HG03039 (cell line): Measurements from ENCODE around the gene SYNJ1.
"Not testable (repeated sequence)": the region's sequence is repeated elsewhere in the genome, so short reads cannot be mapped to it uniquely, and the experiment has no call there.

Experiments
- ATAC-seq: cut with Tn5 transposase; IDR thresholded peaks from one replicate; pipeline ENCODE4 v1.9.1; 2021; ENCODE audit warnings: mild to moderate bottlenecking, moderate library complexity; ENCODE audit not compliant: unreplicated experiment

SYNJ1 gene

DNA sequence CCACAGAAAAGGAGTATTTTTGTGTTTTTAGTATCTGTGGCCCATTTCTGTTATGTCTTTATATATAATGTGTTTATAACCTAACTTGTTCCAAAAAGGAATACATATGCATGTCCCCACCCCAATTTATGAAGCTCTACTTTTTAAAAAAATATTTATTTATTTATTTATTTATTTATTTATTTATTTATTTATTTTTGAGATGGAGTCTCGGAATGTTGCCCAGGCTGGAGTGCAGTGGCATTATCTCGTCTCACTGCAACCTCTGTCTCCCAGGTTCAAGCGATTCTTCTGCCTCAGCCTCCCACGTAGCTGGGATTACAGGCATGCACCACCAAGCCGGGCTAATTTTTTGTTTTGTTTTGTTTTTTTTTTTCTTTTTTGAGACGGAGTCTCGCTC, 32.3 kb downstream of the SYNJ1 start:
- ATAC-seq: not testable (repeated sequence)

DNA sequence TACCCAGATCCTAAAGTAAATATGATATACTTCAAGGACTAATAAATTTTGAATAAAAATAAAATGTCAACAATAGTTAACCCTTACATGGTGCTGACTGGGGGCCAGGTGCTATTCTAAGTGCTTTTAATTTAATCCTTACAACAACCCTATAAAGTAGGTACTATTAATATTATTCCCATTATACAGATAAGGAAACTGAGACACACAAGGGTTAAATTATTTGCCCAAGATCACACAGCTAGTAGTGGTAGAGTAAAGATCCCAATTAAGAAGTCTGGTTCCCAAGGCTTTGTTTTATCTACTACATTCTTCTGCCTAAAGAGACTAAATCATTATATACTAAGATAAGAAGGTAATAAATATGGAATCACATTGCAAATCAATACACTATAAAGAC, 34.2 kb downstream of the SYNJ1 start:
- ATAC-seq: no peak

DNA sequence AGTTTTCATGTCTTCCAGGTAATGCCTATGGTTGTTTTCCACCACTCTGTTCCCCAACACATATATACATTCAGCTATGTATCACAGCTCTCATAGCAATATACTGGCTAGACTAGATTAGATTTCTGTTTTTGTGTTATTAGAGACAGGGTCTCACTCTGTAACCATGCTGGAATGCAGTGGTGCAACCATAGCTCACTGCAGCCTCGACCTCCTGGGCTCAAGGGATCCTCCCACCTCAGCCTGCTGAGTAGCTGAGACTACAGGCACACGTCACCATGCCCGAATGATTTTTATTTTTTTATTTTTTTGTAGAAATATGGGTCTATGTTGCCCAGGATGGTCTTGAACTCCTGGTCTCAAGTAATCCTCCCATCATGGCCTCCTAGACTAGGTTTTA, 37.7 kb downstream of the SYNJ1 start:
- ATAC-seq: no peak

DNA sequence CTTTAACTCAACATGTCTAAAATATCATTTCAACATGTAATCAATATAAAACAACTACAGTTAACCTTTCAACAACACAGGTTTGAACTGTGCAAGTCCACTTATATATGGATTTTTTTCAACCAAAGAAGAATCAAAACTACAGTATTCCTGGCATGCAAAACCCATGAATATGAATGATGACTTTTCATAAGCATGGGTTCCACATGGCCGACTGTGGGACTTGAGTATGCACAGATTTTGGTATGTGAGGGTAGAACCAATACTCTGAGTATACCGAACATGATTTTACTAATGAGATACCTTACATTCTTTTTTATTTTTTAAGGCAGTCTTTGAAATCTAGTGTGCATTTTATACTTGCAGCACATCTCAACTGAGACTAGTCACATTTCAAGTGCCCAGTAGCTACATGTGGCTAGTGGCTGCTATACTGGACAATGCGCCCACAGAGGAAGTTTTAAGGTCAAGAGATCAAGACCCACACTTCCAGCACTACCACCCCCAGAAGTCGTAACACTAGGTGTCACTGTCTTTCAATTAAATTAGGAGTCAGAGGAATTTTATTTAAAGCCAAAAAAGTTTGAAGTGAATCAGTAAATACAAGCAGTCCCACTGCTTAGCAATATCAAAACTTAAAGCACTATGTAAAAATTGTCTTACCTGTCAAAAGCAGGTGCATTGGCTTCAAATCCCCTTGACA, 40.0 kb downstream of the SYNJ1 start:
- ATAC-seq: no peak

DNA sequence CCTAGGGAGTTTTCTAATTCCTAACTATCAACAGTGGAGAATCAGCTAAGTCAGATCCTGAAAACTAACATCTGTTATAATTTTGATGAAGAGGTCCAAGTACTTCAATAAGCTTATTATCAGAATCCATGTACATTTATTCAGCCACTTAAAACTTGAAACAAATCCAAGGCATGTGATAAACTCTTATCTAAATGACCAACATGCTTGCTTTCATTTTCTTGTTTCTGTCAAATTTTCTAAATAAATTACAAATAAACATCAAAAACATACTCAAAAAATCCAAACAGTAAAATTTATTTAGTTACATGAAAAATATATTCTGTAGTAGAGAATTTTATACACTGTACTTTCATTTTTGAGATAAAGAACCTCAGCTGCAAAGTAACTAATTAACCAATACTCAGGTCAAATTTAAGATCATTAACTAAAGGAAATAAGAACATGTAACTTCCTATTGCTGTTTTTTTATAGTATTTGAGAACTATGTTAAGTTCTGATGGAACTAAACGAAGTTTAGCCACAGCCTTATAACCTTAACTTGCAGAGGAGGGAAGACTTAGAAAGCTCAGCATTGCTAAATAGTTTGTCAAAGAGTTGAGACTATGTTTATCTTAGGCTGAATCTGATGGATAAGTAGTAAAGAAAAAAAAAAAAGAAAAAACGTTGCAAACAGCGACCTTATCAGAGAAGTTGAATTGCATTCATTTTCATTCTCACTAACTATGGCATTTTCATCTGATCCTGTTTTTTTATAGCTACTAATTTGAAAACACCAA, 44.9 kb downstream of the SYNJ1 start:
- no peak for ATAC-seq

DNA sequence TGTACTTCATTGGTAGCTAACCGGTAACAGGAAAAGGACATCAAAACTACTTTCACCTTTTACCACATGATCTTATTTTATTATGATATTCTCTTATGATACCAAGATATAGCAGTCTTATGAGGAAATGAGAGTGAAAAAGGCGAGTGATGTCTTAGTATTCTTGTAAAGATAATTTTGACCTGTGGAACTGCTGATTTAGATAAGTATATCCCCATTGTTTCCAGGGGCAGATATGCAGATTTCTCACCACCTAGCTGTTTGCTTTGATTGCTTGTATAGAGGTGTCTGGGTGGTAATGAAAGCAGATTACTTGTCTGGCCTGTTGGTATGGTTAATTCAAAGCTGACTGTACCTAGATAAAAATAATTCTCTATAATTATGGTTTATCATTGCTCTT, 53.1 kb downstream of the SYNJ1 start:
- ATAC-seq: no peak

DNA sequence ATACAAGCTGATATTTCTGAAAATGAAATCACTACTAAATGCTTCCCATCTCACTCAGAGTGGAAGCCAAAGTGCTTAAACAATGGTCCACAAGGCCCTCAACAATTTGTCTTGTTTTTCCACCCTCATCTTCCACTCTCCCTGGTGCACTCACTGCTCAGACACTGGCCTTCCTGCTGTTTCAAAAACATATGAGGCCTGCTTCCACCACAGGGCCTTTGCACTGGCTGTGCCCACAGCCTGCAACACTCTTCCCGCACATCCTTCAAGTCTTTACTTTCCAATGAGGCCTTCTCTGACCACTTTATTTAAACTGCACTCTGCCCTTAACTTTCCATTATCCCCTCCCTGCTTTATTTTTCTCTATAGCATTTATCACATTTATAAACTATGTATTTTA, 53.8 kb downstream of the SYNJ1 start:
- ATAC-seq: no peak

DNA sequence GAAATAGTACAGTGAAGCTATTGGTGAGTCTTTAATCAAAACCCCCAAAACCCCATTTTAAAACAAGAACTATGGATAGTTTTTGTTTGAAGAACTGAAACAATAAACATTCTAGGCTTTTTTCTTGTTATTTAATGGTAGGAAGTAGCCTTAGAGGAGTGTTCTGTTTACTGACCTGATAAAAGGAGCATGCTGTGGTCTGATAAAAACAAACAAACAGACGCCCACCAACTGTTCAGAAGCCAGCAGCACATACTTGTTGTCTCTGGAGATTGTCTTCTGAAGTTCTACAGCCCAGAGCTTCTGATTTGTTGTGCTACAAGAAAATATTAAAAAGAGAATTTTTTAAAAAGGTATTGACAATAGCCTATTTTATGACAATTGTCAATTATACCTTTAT, 61.6 kb downstream of the SYNJ1 start:
- no peak for ATAC-seq

DNA sequence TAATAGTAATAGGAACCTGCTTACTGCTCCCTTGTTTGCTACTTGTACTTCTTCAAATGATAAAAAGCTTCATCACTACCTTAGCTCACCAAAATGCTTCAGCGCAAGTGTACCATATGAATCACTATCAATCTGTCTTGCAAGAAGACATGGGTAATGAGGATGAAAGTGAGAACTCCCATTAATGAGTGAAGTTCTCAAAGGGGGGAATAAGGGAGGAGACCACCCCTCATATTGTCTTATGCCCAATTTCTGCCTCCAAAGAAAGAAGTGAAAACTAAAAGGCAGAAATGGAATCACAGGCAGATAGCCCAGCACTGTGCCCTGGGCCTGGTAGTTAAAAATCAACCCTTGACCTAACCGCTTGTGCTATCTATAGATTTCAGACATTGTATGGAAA, 63.7 kb downstream of the SYNJ1 start:
- not testable (repeated sequence) for ATAC-seq

DNA sequence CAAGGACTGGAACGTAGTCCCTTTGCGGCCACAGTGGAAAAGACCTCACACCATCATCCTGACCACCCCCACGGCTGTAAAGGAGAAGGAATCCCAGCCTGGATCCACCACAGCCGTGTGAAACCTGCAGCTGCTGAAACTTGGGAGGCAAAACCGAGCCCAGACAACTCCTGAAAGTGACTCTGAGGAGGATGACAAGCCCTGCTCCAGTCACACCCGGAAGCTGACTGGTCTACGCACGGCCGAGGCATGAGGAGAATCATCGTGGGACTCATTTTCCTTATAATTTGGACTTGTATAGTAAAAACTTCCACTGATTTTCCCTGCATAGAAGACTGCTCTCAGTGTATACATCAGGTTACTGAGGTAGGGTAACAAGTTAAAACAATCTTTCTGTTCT, 65.8 kb downstream of the SYNJ1 start:
- not testable (repeated sequence) for ATAC-seq

DNA sequence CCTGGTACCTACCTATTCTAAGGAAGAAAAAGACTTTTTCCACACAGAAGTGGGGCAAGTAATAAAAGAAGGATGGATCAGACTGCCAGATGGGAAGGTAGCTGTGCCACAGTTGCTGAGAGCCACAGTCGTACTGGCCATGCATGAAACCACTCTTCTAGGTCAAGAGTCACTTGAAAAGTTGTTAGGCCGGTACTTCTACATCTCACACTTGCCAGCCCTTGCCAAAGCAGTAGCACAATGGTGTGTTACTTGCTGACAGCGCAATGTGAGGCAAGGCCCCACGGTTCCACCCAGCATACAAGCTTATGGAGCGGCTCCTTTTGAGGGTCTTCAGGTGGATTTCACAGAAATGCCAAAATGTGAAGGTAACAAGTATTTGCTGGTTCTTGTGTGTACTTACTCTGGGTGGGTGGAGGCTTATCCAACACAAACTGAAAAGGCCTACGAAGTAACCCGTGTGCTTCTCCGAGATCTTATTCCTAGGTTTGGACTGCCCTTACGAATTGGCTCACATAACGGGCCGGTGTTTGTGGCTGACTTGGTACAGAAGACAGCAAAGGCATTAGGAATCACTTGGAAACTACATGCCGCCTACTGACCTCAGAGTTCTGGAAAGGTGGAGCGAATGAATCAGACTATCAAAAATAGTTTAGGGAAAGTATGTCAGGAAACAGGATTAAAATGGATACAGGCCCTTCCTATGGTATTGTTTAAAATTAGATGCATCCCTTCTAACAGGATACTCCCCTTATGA, 66.6 kb downstream of the SYNJ1 start:
- not testable (repeated sequence) for ATAC-seq

DNA sequence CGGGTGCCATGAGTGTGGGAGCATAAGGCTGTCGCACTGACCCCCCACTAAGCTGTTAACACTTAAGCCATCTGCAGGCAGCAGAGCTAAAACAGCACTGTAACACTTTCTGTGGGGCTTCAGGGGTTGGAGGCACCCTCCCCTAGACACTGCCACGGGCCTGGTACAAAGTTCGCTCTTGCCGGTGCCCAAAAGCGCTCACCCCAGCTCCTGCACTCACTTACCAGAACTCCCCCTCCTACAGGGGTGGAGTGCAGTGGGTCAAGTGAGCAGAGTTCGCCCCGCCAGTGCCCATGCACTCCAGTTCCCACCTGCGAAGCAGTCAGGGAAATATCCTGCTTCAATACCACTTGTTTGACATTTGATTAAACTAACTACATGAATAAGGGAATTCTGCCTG, 69.3 kb downstream of the SYNJ1 start:
- no peak for ATAC-seq

DNA sequence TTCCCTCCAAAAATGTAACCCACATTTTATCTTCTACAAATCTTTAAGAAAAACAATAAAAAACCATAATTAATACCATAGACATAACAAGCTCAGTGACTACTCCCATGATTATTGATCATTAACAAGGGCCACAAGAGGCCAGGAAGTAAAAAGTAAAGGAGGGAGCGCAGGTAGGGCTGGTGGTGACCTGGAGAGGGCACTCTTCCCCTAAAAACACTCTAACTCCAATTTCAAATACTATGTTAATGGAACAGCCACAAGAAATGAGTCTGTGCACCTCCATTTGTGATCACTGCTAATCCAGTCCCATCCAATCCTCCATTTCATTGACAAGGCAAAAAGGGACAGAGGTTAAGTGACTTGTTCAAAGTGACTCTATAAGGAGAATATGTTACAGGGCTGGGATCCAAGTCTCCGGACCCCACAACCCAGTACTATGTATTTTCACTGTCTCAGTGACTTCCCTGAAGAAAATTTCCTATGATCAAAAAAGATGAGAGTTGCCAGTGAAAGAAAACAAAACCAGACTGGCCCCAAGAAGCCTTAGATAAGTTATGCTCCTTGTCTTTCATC, 74.4 kb downstream of the SYNJ1 start:
- ATAC-seq: no peak

DNA sequence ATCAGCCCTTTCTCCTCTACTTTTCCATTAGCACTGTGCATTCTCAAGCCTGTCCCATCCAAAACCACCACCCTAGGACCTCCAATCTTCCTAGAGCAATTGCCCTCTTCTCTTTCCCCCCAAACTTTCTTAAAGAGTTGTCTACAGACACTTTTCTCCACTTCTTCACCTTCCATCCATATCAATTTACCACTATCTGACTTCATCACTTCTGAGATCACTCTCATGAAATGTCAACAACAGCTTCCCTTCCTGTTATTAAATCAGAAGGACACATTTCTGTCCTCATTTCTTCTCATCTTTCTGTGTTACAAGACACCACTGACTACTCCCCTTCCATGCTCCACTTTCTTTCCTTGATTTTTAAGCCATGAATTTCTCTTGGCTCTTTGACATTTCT, 79.6 kb downstream of the SYNJ1 start:
- no peak for ATAC-seq

DNA sequence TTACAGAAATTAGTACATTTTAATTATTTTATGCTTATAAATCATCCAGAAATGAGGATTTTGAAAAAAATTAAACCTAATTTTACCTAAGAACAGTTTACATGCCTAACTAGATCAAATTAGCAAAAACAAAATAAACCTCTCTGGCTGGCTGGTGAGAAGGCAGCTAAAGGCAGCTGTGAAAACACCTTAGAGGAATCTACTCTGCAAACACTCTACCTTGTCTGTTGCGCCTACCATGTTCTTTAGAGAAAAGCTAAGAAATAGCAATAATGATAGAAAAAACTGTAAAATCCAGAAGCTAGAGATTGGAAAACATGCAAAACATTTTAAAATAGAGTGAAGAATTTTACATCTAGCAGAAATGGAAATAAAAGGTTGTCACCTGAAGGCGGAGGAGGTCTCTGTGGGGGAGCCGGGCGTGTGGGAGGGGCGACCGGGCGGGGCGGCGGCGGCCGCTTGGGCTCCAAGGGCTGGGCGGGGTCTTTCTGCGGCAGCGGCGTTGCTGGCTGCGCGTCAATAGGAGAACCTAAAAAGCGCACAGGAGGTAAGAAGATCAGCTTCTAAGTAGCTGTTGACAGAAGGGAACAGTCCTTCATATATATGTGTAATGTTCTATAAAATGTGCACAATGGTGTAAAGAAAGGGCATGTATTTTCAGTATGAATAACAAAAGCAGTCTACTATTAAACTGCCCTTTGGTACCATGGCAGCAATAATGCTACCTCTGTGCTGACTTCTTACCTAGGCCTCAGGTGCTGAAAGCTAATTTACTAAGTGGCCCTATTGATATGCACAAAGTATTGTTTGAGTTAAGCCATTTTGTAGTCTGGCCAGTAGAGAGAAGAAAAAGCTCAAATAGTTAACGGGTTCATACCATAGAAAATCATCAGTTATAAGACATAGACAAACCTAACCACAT, 82.3 kb downstream of the SYNJ1 start:
- no peak for ATAC-seq

DNA sequence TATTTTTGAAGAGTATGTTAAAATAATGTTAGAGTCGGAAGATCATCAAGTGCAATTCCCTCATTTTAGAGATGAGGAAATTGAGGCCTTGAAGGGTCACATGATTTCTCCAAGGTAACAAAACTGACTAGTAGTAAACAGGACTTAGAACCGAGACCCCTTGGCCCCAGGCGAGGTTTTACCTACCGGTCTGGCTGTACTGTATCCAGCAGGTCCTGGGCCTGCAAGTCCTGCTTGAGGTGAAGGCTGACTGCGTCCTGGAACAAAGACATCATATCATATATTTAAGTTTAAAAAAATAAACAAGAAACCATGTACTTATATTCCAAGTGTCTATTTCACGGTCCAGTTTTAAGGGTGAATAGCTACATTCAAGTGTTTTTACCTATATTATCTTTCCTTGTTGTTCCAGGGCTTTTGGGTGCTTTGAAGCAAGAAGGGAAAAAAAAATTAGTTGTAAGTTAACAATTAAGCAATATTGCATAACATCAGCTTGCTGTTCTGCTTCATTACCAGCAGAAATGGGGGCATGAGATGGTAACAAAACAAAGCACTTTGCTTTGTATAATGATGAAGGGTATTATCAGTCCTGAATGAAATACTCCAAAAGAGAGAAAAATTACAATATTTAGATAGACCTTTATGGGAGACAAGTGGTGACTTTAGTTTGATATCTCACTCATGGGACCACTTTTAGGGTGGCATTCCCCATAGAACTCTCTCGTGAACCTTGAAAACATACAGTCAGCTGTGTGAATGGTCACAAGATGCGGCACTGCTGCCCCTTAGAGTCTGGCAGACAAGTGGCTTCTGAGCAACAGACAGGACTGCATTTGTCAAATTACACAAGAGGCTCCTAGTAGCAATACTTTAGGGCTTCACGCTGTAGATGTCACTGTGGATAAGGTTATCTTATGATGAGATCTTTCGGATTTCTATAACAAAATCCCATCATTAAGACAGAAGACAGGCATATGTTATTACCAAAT, 85.8 kb downstream of the SYNJ1 start:
- no peak for ATAC-seq

DNA sequence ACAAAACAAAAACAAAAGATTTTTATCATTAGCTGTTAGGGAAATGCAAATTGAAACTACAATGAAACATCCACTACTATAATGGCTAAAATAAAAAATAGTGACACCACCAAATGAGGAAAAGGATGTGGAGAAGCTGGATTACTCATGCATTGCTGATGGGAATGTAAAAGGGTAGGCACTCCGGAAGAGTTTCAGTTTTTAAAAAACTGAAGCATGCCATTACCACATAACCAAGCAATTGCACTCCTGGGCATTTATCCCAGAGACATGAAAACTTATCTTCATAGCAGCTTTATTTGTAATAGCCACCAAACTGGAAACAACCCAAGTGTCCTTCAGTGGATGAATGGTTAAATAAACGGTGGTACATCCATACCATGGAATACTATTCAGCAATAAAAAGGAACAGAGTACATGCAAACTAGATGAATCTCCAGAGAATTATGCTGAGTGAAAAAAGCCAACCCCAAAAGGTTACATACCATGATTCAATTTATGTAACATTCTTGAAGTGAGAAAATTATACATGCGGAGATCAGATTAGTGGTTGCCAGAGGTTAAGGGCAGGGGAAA, 101.1 kb downstream of the SYNJ1 start:
- ATAC-seq: no peak

DNA sequence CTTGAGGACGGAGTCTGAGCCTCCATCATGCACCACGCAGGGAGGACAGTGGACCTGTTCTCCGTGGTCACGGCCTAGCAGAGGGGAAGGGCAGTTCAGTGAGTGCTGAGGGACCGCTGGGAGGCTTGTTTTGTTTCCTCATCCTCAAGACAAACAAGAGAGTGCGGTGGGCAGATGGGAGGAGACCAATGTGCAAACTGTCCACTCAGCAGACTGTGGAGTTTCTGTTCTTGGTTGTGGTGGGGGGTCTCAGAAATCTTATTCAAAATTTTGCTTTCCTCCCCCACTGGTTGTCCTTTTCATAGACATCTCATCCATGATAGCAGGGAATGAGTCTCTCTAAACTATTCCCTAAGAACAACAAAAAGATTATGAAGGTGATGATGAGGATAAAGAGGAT, 109.6 kb downstream of the SYNJ1 start:
- not testable (repeated sequence) for ATAC-seq
